HEK293 (cell line): ENCODE results near the gene DDX17.

ENCODE experiments used
- CTCF ChIP-seq: fragments of 450-650 bp; formaldehyde crosslinking; IDR thresholded peaks from 2 replicates; pipeline ENCODE4 v1.5.1; 2016; ENCODE audit warnings: missing biosample characterization, missing genetic modification characterization
- PATZ1 ChIP-seq: fragments of 450-650 bp; formaldehyde crosslinking; IDR thresholded peaks from 2 replicates; pipeline ENCODE4 v1.5.1; 2016; ENCODE audit warnings: missing biosample characterization, missing genetic modification characterization
- ZBTB21 ChIP-seq: fragments of 450-650 bp; formaldehyde crosslinking; IDR thresholded peaks from 2 replicates; pipeline ENCODE4 v1.5.1; 2017; ENCODE audit warnings: missing biosample characterization, missing genetic modification characterization
- ZNF133 ChIP-seq: fragments of 450-650 bp; formaldehyde crosslinking; IDR thresholded peaks from 2 replicates; pipeline ENCODE4 v1.5.1; 2016; ENCODE audit warnings: missing biosample characterization, missing genetic modification characterization
- ZNF16 ChIP-seq: fragments of 450-650 bp; formaldehyde crosslinking; IDR thresholded peaks from 2 replicates; pipeline ENCODE4 v1.5.1; 2016; ENCODE audit warnings: low read depth, missing biosample characterization, missing genetic modification characterization
- ZNF404 ChIP-seq: fragments of 450-650 bp; formaldehyde crosslinking; IDR thresholded peaks from 2 replicates; pipeline ENCODE4 v1.5.1; 2017; ENCODE audit warnings: missing biosample characterization, missing genetic modification characterization
- ZNF423 ChIP-seq: fragments of 450-650 bp; formaldehyde crosslinking; IDR thresholded peaks from 2 replicates; pipeline ENCODE4 v1.5.1; 2016; ENCODE audit warnings: missing biosample characterization, missing genetic modification characterization
- ZNF596 ChIP-seq: fragments of 450-650 bp; IDR thresholded peaks from 2 replicates; pipeline ENCODE4 v1.5.0; 2018; ENCODE audit warnings: missing biosample characterization, mild to moderate bottlenecking, missing genetic modification characterization, moderate library complexity
- ZNF791 ChIP-seq: fragments of 450-650 bp; formaldehyde crosslinking; IDR thresholded peaks from 2 replicates; pipeline ENCODE4 v1.5.1; 2016; ENCODE audit warnings: missing biosample characterization, missing genetic modification characterization

GRCh38 chr22:38485783-38486182, 20.3 kb downstream of the DDX17 start:
- TF ChIP-seq ZNF16 (tag by site-specific recombination) = no peak
- no peak for TF ChIP-seq CTCF (tag by site-specific recombination)
- no peak for TF ChIP-seq ZNF423 (tag by site-specific recombination)
- TF ChIP-seq ZBTB21 = no peak
- TF ChIP-seq ZNF133 (tag by site-specific recombination) = no peak
- TF ChIP-seq PATZ1 (tag by site-specific recombination) = peak; percentile 35; the same call in 1 of the 2 replicates
- no peak for TF ChIP-seq ZNF404 (tag by site-specific recombination)
- no peak for TF ChIP-seq ZNF596 (tag by site-specific recombination)
- no peak for TF ChIP-seq ZNF791 (tag by site-specific recombination)
